GM12878 (cell line): ENCODE results near the gene NTF3.

ENCODE experiments used
- FOXM1 ChIP-seq: IDR thresholded peaks from 2 replicates; pipeline ENCODE4 v1.6.1; 2012; ENCODE audit warnings: low read depth, mild to moderate bottlenecking, inconsistent platforms, low read length, moderate library complexity
- MXI1 ChIP-seq: fragments of 150-350 bp; IDR thresholded peaks from 2 replicates; pipeline ENCODE4 v1.6.1; 2011; ENCODE audit warnings: low read depth, mild to moderate bottlenecking, inconsistent platforms, low read length, improper control_type of control experiment
- TF ChIP-seq, protein P1 (sequence below): IDR thresholded peaks from 2 replicates; pipeline ENCODE4 v1.6.1; 2011; ENCODE audit warnings: low read depth, low read length, improper control_type of control experiment, borderline replicate concordance

DNA sequence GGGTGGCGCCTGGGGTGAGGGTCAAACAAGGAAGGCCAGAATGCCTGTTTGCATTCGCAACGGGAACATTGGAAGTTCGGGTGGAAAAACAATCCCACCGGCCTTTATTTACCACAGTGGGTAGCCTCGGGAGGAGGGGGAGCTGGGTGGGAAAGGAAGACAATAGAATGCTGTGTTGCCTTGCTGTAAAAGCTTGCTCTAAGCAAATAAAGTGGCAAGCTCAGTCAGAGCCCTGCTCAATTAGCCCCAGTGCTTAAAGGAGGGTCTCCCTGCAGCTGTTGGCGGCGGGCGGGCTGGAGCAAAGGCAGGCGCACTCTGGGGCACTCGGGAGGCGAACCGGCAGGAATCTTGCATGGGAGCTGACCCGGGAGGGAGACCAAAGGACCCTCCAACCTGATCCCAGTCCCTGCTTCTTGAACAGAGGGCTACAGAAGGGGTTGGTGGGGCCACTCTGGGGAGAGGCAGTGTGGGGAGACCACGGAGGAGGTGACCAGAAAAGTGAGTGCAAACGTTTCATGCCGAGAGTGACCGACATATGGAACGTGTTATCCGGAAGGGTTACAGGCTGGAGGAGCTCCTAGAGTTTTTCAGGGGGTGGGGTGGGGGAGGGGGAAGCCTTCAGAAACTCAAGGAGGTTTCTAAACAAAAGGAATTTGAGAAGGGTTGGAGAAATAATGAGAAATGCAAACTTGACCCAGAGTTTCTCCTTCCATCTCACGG, 48.5 kb downstream of the NTF3 start:
- TF ChIP-seq FOXM1: no peak
- TF ChIP-seq MXI1: no peak
- TF ChIP-seq, protein P1, sequence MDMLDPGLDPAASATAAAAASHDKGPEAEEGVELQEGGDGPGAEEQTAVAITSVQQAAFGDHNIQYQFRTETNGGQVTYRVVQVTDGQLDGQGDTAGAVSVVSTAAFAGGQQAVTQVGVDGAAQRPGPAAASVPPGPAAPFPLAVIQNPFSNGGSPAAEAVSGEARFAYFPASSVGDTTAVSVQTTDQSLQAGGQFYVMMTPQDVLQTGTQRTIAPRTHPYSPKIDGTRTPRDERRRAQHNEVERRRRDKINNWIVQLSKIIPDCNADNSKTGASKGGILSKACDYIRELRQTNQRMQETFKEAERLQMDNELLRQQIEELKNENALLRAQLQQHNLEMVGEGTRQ: no peak
